Effector memory CD4-positive, alpha-beta T cell (primary cell): ENCODE results near the gene GATA3.

Experiments
- DNase-seq, 3 donors: peaks; one replicate each; pipeline ENCODE4 v3.0.0-alpha.2; 2020
- H3K27ac ChIP-seq: 2 replicates; pipeline ENCODE4 v1.7.0; 2013; ENCODE audit warnings: mild to moderate bottlenecking, low read length, moderate library complexity; ENCODE audit not compliant: insufficient read depth, poor library complexity, severe bottlenecking
- H3K27me3 ChIP-seq: replicated peaks from 2 replicates; pipeline ENCODE4 v1.7.0; 2013; ENCODE audit warnings: mild to moderate bottlenecking, low read length; ENCODE audit not compliant: insufficient read depth, control insufficient read depth, poor library complexity, severe bottlenecking
- H3K36me3 ChIP-seq: 2 replicates; pipeline ENCODE4 v1.7.0; 2013; ENCODE audit warnings: mild to moderate bottlenecking, low read length, moderate library complexity; ENCODE audit not compliant: control insufficient read depth, insufficient read depth
- H3K4me1 ChIP-seq: 2 replicates; pipeline ENCODE4 v1.7.0; 2013; ENCODE audit warnings: low read length, mild to moderate bottlenecking; ENCODE audit not compliant: control insufficient read depth, insufficient read depth, poor library complexity, severe bottlenecking
- H3K4me3 ChIP-seq: 2 replicates; pipeline ENCODE4 v1.7.0; 2013; ENCODE audit warnings: low read length, low read depth, mild to moderate bottlenecking; ENCODE audit not compliant: insufficient read depth, poor library complexity, severe bottlenecking
- H3K9me3 ChIP-seq: 2 replicates; pipeline ENCODE4 v1.7.0; 2013; ENCODE audit warnings: mild to moderate bottlenecking, low read length, moderate library complexity; ENCODE audit not compliant: control insufficient read depth

GATA3 gene

DNA sequence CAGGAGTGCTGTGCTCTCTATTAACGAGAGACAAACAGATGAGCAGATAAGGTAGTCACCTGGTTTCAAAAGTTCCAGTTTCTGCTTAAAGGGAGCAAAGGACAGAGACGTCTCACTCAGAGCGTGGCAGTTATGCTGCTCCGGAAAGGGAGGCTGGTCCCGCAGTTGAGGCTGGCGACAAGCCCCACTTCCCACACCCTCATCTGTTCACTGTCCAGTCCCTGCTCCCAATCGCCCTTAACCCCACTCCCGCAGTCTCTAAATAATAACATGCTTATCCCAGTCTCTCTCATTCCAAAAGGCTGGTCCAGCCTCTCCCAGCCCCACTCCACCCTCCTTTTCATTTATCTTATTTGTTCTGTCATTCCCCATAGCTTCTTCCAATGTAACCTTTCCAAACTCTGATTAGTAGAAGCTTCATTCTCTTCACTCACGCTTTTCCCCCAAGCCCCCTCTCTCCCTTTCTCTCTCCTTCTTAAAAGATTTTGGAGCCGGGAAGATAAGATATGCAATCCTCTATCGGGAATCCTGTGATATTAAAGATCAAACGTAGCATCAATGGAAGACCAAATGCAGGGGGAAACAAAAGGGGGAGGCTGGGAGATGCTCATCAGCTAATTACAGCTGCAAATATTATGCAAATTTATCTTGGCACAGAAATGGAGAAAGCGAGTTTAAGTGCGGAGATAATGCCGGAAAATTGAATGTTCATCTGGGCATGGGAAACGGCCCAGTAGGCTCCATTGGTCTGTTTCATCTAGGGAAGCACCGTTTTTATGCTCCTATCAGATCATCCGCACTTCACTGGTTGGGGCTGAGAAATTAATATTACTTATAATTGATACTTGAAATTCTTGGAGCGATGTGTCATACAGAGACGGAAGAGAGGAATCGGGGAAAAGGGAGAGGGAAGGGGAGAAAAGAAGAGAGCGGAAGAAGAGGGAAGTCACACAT, 16.3 kb upstream of the GATA3 start:
- no peak for DNase-seq
- no peak overlapping the region for H3K4me3 ChIP-seq
- H3K4me1 ChIP-seq = peaks cover 32% of the 10 kb centered on the region
- H3K36me3 ChIP-seq = no peaks in the 10 kb centered on the region
- H3K9me3 ChIP-seq = no peaks in the 10 kb centered on the region
- peaks cover 93% of the 10 kb centered on the region for H3K27me3 ChIP-seq
- H3K27ac ChIP-seq = no peak overlapping the region

DNA sequence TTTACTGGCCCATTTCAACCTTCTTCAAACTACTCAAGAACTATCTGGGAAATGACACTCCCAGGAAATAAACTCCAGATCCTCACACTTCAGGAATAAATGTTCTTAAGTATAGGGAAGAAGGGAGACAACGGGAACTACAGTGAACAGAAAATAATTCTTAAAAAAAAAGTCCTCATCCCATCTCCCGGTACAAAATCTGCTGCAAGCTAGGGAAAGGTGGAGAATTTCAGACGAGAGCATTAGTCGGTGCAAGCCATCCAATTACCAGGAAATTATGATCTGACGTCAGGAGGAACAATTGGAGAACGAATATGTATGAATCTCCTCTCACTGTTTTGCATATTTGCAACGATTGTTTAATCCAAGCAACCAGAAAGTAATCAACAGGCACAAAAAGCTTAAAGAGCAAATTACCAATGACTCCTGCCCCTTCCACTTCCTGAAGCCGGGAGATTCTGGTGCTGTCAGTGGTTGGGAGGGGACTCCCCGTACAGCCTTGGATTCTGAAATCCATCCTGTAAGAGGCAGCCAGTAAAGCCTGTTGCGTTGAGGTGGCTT, 15.1 kb upstream of the GATA3 start:
- Histone ChIP-seq H3K27me3 (peaks cover 93% of the 10 kb centered on the region), H3K4me1 (peaks cover 35% of the 10 kb centered on the region), H3K36me3 (no peaks in the 10 kb centered on the region), H3K27ac (no peak overlapping the region), H3K9me3 (no peaks in the 10 kb centered on the region), H3K4me3 (no peak overlapping the region)
- no peak for DNase-seq

DNA sequence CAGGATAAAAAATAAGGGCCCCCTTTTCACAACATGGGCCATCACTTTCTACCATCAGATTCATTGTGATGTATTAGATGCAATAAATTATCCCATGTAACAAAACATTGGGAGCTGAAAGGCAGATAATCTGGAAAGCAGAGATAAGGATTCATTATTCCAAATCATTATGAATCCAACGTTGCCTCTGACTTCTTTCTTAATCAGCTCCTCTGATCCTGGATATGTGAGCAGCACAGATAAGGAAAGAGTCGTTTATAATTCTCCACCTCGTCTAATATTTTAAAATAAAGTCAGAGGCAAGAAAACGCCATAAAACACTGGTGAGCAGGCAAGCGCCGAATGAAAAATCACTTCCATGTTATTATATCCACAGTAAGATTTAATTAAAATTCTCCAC, 13.8 kb upstream of the GATA3 start:
- Histone ChIP-seq H3K4me3 (no peak overlapping the region), H3K9me3 (no peaks in the 10 kb centered on the region)

DNA sequence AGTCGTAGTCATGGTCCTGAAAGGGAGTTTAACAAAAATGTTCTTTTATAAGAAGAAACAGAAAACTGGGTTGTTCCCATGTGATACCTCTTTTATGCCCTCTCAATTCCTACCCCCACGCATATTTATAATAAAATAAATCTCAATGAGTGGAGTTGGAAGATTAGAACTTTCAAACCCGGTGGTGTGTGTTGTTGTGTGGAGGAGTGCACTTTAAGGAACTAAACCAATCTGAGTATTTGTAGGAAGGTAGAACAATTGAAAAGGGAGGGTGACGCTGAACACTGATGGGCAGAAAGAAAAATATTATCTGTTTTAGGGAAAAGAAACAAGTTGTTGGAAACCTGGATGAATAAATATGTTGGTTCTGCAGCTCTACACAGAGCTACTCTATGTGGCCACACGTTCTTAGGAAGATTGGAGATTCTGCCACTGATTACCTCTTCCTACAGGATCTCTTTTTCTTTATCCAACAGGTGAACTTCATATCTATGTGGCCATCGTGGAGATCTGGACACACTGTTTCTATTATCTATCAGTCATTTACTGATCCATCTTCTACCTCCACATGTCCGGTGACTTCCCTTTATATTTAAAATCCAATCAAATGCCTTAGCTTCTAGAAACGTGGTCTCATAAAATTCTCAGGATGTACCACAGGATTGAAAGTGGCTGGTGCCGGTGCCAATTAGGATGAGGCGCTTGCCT, 13.1 kb upstream of the GATA3 start:
- Histone ChIP-seq H3K4me1 (peaks cover 46% of the 10 kb centered on the region), H3K9me3 (no peaks in the 10 kb centered on the region), H3K27ac (no peak overlapping the region), H3K36me3 (no peaks in the 10 kb centered on the region), H3K4me3 (no peak overlapping the region), H3K27me3 (peaks cover 95% of the 10 kb centered on the region)
- DNase-seq = no peak

More for the DNA sequence above, 13.8 kb upstream of the GATA3 start:
- Histone ChIP-seq H3K36me3 (no peaks in the 10 kb centered on the region), H3K4me1 (peaks cover 39% of the 10 kb centered on the region), H3K27ac (no peak overlapping the region), H3K27me3 (peaks cover 94% of the 10 kb centered on the region)
- DNase-seq = no peak

DNA sequence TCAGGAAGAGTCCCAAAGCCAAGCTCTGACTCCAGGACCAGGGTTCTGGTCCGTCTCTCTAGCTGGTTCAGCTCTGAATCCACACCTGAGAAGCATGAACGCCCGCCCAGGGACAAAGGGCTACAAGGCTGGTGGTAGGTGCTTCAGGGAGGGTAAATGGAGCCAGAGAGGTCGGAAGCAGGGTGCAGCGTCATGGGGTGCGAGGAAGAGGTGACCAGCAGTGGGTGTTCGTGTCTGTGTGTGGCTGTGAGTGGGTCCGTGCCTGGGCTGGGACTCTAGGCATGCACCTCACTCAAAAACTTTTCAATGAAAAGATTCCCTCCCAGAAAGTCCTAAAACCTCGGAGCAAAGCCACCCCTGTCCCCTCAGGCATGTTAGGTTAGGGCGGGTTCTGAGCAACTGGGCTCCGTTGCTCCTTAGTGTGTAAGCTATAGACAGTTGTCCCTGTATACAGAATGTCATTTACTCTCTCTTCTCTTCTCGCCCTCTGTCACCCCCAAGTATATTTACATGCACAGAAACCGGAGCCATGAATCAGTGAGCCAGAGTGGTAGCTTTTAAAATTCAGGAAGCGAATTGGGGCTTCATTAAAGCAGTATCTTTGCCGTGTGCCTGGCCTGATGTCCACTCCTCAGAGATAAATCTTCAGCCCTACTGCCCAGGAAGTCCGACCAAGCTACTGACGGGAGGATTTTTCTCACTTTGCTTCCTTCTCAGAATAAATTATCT, 12.3 kb upstream of the GATA3 start:
- H3K9me3 ChIP-seq = no peaks in the 10 kb centered on the region
- no peak overlapping the region for H3K4me3 ChIP-seq
- no peaks in the 10 kb centered on the region for H3K36me3 ChIP-seq
- no peak for DNase-seq
- no peak overlapping the region for H3K27ac ChIP-seq
- peaks cover 95% of the 10 kb centered on the region for H3K27me3 ChIP-seq
- peaks cover 52% of the 10 kb centered on the region for H3K4me1 ChIP-seq

DNA sequence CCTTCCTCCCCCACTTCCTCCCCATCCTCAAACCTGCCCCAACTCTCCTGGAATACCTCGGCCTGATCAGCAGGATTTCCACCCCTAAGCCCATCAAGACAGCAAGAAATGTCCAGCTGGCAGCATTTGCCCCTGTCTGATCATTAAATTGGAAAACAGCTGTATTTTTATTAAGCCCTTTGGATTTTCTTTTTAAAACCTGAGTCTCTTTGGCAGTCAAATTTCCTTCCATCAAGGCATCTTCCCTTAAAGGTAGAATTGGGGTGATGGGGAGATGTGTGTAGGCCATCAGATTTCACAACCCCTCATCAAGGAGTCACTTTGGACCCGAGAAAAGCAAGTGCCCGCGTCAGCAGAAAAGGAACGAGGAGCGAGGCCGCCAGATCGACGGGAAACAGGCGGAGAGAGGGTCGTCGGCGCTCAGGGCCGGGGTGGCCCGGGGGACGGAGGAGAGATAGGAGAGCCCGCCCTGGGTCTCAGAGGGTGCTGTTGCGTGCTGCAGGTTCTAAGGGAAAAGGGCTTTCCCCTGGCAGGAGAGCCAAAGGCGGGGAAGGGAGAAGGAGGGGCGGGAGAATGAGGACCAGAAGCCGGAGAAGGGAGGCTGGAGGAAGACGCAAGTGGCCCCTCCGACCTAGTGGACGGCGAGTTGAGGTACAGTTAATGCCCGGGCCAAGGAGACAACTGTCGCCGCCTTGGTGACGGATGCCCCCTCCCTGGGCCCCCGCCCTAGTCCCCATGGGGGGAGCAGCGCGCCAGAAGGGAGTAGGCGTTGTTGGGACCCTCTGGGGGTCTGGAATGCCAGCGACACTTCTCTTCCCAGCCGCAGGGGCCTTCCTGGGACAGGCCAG, 11.5 kb upstream of the GATA3 start:
- Histone ChIP-seq H3K4me1 (peaks cover 53% of the 10 kb centered on the region), H3K27me3 (peaks cover 97% of the 10 kb centered on the region), H3K27ac (no peak overlapping the region), H3K9me3 (no peaks in the 10 kb centered on the region), H3K36me3 (no peaks in the 10 kb centered on the region), H3K4me3 (no peak overlapping the region)
- no peak for DNase-seq

DNA sequence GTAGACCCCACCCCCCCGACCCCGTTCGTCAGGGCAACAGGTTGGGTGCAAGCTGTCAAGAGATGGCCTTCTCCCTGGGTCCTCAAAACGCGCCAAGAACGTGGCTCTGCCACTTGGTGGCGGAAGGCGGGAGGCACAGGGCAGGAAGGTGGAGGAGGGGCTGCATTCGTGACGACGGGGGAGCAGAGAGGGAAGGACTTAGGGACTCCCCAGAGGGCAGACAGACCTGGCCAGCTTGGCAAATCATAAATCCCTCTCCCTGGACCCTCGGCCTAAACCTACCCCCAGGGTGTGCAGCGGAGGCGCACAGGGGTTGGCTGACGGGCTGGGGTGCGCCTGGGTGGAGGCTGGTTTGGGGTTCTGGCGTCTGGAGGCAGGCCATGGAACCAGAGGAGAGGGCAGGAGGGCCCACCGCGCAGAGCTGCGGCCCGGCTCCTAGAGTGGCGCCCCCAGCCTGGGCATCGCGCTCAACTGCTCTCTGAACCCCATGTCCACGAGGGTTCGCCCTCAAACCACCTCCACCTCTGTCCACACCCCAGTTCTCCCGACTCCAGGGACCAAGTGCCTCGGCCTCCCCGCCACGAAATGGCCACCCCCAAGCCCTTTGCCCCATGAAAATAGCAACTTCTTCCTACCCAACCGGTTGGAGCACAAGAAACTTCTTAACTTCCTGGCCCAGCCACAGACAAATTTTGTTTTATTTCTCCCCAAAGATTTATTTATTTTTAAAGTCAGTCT, 10.8 kb upstream of the GATA3 start:
- Histone ChIP-seq H3K9me3 (no peaks in the 10 kb centered on the region), H3K27me3 (peaks cover 97% of the 10 kb centered on the region), H3K27ac (no peak overlapping the region), H3K4me1 (peaks cover 61% of the 10 kb centered on the region), H3K4me3 (no peak overlapping the region), H3K36me3 (no peaks in the 10 kb centered on the region)
- DNase-seq = peak in 2 of 3 donors; percentile 12 to 46

DNA sequence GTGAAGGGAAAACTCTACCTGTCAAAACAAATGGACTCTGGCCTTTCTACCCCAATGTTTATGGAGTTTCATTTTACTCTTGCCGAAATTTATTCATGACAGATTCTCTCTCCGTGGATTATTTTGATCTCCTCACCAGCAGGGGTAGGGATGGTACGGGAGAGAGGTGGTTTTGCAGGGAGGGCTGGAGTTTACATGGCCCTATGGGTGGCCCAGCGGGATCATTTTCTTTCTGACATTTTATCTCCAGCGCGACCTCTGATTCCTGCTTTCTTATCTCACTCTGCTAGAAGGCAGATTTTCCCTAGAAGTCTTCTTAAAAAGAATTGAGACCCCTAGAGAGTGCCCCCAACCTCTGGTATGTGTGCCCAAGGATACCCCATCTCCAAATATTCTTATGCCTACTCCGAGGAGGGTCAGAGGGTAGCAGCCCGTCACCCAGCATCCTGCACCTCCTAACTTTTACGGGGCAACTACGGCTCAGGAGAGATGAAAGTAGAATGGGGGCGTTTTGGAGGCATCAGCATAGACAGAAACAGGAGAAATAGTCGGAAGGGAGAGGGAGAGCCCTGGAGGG, 10.1 kb upstream of the GATA3 start:
- Histone ChIP-seq H3K27me3 (peaks cover 97% of the 10 kb centered on the region), H3K4me1 (peaks cover 68% of the 10 kb centered on the region), H3K4me3 (no peak overlapping the region), H3K9me3 (no peaks in the 10 kb centered on the region), H3K36me3 (no peaks in the 10 kb centered on the region), H3K27ac (no peak overlapping the region)
- DNase-seq = no peak
